GM18867 (cell line): Measurements from ENCODE around the gene EPG5.
"Not testable (repeated sequence)": the region's sequence is repeated elsewhere in the genome, so short reads cannot be mapped to it uniquely, and the experiment has no call there.

ENCODE experiments used
- ATAC-seq: cut with Tn5 transposase; IDR thresholded peaks from one replicate; pipeline ENCODE4 v1.9.1; 2021; ENCODE audit warnings: mild to moderate bottlenecking, moderate library complexity; ENCODE audit not compliant: unreplicated experiment

The EPG5 gene

GRCh38 chr18:45870419-45870818 is 96.7 kb downstream of the EPG5 start:
- no peak for ATAC-seq

DNA sequence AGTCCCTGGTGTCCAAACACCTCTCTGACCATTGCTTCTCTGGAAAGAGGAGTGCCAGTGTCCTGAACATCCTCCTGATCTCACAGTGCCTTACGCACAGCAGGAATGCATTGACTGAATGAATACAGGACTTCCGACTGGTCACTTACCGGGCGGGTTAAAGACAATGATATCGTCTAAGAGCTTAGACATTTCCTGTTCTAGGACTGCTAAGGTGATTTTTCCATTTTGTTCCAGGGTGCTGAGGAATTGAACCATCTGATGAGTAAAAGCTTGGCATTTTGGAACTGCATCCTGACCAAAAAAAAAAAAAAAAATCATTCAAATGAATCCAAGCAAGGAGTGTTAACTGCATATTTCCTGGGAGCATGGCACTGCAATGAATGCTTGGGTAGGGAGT is 101.7 kb downstream of the EPG5 start:
- no peak for ATAC-seq

GRCh38 chr18:45864081-45864480 is 103.0 kb downstream of the EPG5 start:
- ATAC-seq = no peak

- ATAC-seq = no peak
Measured at GRCh38 chr18:45863469-45863868, 103.7 kb downstream of the EPG5 start.

DNA sequence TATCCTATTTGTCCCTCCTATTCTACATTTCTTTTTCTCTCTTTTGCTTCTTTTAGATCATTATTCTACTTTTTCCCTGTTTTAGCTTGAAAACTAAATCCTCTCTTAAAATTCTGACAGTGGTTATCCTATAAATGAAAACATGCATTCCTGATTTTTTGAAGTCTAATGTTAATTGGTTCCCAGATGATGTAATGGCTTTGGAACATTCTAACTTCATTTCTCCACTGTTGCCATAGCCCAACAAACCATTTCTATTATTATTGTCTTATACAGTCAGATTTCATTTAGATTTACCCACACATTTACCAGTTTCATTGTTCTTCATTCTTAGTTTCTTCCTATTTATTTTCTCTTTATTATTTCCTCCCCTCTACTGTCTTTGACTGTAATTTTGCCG is 105.2 kb downstream of the EPG5 start:
- no peak for ATAC-seq

DNA sequence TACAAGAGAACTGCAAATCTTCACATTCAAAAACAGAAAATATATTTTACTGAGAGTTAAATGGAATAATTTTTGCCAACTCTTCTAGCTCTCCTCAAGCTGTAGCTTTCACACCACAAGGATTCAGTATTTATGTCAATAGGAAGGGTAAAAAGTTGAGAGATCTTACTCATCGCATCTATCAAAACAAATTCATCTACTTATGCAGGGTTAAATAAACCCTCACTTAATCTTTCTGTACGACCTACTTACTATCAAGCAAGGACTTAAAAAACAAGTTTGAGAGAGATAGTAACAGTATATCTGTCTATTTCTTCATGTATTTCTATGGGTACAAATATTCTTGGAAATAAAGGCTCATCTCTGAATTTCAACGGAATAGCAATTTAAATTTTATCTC is 106.2 kb downstream of the EPG5 start:
- no peak for ATAC-seq

GRCh38 chr18:45860492-45860891 is 106.6 kb downstream of the EPG5 start:
- no peak for ATAC-seq

DNA sequence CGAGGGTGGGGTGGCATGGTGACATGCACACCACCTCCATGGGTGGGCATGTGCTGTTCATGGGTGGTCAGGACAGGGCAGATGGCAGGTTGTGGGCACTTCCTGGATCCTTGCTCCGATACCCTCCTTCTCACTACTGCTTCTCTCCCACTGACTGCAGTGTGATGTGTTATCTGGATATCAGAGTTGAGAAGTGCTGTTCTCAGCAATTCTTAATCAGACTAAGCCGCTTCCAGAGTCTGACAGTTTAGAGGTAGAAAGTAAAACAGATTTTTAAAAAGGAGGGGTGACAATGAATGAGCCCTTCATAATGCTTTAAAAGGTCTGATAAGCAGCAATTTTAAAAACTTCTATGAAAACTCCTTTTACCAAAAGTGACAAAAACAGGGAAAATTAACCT is 107.8 kb downstream of the EPG5 start:
- no peak for ATAC-seq

- ATAC-seq = no peak
Measured at GRCh38 chr18:45856531-45856930, 110.6 kb downstream of the EPG5 start.

GRCh38 chr18:45854036-45854586 is 113.0 kb downstream of the EPG5 start:
- ATAC-seq = no peak

- ATAC-seq = no peak
Measured at GRCh38 chr18:45852631-45853030, 114.5 kb downstream of the EPG5 start.

- ATAC-seq = no peak
Measured at GRCh38 chr18:45851161-45851925, 115.8 kb downstream of the EPG5 start.

GRCh38 chr18:45850021-45850420 is 117.1 kb downstream of the EPG5 start:
- peak; percentile 68 for ATAC-seq

DNA sequence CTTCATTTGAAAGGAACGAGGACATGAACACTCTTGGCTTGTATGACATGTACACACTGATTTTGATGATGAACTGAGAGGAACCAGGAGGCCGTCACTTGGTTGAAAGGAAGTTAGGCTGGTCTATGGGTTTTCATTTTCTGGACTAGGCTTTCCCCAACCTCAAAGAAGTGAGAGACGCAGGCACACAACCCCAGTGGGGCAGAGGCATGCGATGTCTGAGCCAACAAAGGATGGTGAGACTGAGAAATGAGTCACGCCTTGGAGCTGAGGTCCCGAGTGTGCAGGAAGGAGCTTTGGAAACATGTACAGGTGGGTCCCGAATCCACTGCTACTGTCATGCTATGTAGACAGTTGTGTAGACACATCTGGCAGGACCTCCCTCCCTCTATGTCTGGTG is 117.6 kb downstream of the EPG5 start:
- peak; percentile 47 for ATAC-seq

DNA sequence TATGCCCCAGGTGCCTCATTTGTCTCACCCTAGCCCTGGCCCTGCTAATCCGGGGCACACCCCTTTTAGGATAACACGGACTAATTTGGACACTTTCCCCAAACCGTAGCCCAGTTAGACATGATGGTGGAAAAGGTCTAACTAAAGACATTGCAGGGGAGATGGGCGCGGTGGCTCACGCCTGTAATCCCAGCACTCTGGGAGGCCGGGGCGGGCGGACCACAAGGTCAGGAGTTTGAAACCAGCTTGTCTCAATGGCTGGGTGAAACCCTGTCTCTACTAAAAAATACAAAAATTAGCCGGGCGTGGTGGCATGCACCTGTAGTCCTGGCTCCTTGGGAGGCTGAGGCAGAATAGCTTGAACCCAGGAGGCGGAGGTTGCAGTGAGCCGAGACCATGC is 118.5 kb downstream of the EPG5 start:
- not testable (repeated sequence) for ATAC-seq

DNA sequence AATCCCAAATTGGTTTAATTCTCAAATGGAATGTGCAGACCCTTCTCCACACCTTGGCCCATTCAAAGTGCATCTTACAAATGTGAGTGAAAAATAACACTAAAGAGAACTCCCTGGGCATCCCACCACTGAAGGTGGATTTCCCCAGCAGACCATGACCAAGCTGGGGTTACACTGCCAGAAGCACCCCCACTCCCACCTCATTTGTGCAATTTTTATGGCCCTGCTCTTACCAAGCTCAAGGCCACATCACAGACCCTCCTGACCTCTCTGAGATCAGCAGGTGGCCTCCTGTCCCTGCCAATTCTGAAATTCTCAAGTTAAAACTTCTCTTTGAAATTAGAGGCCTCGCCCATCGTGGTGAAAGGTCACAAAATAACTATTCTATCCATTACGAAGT is 120.0 kb downstream of the EPG5 start:
- ATAC-seq = no peak

GRCh38 chr18:45845410-45845809 is 121.7 kb downstream of the EPG5 start:
- ATAC-seq = no peak

DNA sequence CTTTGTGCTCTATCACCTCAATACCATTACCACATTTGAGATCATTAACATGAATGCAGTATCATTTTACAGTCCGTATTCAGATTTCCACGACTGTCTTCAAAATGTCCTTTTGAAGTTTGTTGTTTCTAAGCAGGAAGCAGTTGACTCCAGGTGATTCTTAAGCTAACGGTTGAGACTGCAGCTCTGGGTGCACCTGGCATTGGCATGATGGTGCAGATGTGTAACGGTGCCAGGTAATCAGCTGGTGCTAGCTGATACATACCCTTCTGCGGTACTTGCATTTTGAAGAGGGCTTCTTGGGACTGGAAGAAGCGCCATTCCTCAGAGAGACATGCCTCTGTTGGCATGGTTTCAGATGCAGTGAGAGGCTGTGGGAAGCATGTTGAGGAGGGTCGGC is 122.2 kb downstream of the EPG5 start:
- ATAC-seq = no peak

- ATAC-seq = no peak
Measured at GRCh38 chr18:45843019-45843418, 124.1 kb downstream of the EPG5 start.

DNA sequence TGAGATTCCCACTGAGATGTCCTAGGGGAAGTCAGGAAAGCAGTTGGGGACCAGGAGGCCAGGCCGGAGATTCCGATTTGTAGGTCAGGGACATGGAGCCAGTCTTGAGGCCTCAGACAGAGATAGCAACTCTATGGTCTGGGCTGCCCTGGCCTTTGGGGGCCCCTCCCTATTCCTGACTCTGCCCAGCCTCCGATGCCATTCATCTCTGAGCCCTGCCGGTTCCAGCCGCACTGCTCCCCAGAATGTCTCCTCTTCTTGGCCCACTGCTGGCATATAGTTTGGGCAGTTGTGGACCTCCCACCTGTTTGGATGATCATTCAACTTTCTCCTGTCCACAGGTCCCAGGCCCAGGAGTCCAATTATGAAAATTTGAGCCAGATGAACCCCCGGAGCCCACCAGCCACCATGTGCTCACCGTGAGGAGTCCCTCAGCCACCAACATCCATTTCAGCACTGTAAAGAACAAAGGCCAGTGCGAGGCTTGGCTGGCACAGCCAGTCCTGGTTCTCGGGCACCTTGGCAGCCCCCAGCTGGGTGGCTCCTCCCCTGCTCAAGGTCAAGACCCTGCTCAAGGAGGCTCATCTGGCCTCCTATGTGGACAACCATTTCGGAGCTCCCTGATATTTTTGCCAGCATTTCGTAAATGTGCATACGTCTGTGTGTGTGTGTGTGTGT is 125.2 kb downstream of the EPG5 start:
- ATAC-seq = no peak

- ATAC-seq = no peak
Measured at GRCh38 chr18:45841060-45841764, 125.9 kb downstream of the EPG5 start.
